B cell (primary cell): ENCODE measurements around the gene HOXD12. TPM values are rescaled to one million over a fixed set of nuclear protein-coding genes. Genes with fewer than 3 reads are reported as not detected.

ENCODE experiments used
- ATAC-seq: fragments of 200-7000 bp; cut with Tn5 transposase; one replicate; pipeline ENCODE4 v1.10.0; 2021; ENCODE audit warnings: low read depth, mild to moderate bottlenecking, moderate number of reproducible peaks, moderate library complexity
- CTCF ChIA-PET: fragments of 350-600 bp; sonication (Branson Sonifier 250); formaldehyde crosslinking; loops from one replicate; lab custom pipeline; 2021; ENCODE audit warnings: antibody characterized with exemption, inconsistent platforms; lab: Charles Lee
- POLR2A ChIA-PET: fragments of 350-600 bp; sonication (Branson Sonifier 250); formaldehyde crosslinking; loops from one replicate; lab custom pipeline; 2021; ENCODE audit warnings: antibody characterized with exemption; lab: Charles Lee
- DNase-seq: peaks from one replicate; pipeline ENCODE4 v3.0.0; 2013
- H2AFZ ChIP-seq: 2 replicates; pipeline ENCODE4 v1.6.1; 2012; ENCODE audit warnings: mild to moderate bottlenecking, low read depth, low read length; ENCODE audit not compliant: insufficient read depth, poor library complexity, severe bottlenecking
- H3K27ac ChIP-seq, 2 donors: 1 replicate in 1 of 2; 2 replicates in 1 of 2; pipeline ENCODE4 v1.5.1; 2012 to 2013; ENCODE audit warnings: low read length in 2 of 2, mild to moderate bottlenecking in 2 of 2, moderate library complexity in 1 of 2
- H3K27me3 ChIP-seq, 4 experiments: fragments of 200-600 bp in 1 of 4; sonication (generic) in 1 of 4; replicated peaks in 1 of 4; 1 replicate in 2 of 4; 2 replicates in 2 of 4; pipeline versions ENCODE4 v1.6.1 to v1.7.0; 2013 to 2016; ENCODE audit warnings: low read length in 3 of 4, mild to moderate bottlenecking in 2 of 4, mixed read lengths in 1 of 4, moderate library complexity in 1 of 4; ENCODE audit not compliant: insufficient read depth in 4 of 4, control insufficient read depth in 3 of 4; ENCODE audit errors: control extremely low read depth in 1 of 4
- H3K36me3 ChIP-seq, 2 experiments: replicated peaks in 1 of 2; 1 replicate in 1 of 2; 2 replicates in 1 of 2; pipeline versions ENCODE4 v1.6.1 to v1.7.1; 2013; ENCODE audit warnings: low read length in 1 of 2; ENCODE audit not compliant: insufficient read depth in 2 of 2, control insufficient read depth in 1 of 2; ENCODE audit errors: control extremely low read depth in 1 of 2, extremely low read depth in 1 of 2
- H3K4me1 ChIP-seq, 2 donors: fragments of 200-600 bp in 1 of 2; sonication (generic) in 1 of 2; 1 replicate in 1 of 2; 2 replicates in 1 of 2; pipeline versions ENCODE4 v1.5.1 to v1.6.1; 2013 to 2017; ENCODE audit warnings: low read length in 2 of 2; ENCODE audit not compliant: control insufficient read depth in 2 of 2, insufficient read depth in 2 of 2
- H3K4me2 ChIP-seq: replicated peaks from 2 replicates; pipeline ENCODE3; 2012; ENCODE audit warnings: mild to moderate bottlenecking, low read depth, low read length; ENCODE audit not compliant: poor library complexity, severe bottlenecking
- H3K4me3 ChIP-seq, 5 experiments: fragments of 200-600 bp in 1 of 5; sonication (generic) in 1 of 5; 1 replicate in 3 of 5; 2 replicates in 2 of 5; pipeline versions ENCODE4 v1.5.1 to v1.7.0; 2011 to 2016; ENCODE audit warnings: low read length in 4 of 5, mild to moderate bottlenecking in 4 of 5, low read depth in 2 of 5, control low read depth in 1 of 5, moderate library complexity in 1 of 5; ENCODE audit not compliant: insufficient read depth in 1 of 5; ENCODE audit errors: control extremely low read depth in 1 of 5, extremely low read depth in 1 of 5
- H3K79me2 ChIP-seq: fragments of 200-600 bp; sonication (generic); one replicate; pipeline ENCODE4 v1.6.0; 2016; ENCODE audit warnings: low read length; ENCODE audit not compliant: control insufficient read depth, insufficient read depth
- H3K9ac ChIP-seq: fragments of 200-600 bp; sonication (generic); 2 replicates; pipeline ENCODE4 v1.6.1; 2017; ENCODE audit warnings: mild to moderate bottlenecking, low read length, moderate library complexity
- H3K9me3 ChIP-seq, 3 donors: one replicate each; pipeline versions ENCODE4 v1.6.1 to v1.7.1; 2013; ENCODE audit warnings: low read length in 2 of 3; ENCODE audit not compliant: control insufficient read depth in 2 of 3, insufficient read depth in 1 of 3; ENCODE audit errors: control extremely low read depth in 1 of 3
- H4K20me1 ChIP-seq: 2 replicates; pipeline ENCODE4 v1.6.0; 2012; ENCODE audit warnings: mild to moderate bottlenecking, low read length; ENCODE audit not compliant: insufficient read depth, control insufficient read depth, poor library complexity, severe bottlenecking
- H3K27ac Mint-ChIP-seq: one replicate; pipeline ENCODE4 v1.8.0; 2021; ENCODE audit warnings: mixed read lengths
- H3K27me3 Mint-ChIP-seq: one replicate; pipeline ENCODE4 v1.8.0; 2021; ENCODE audit warnings: mixed read lengths
- H3K4me1 Mint-ChIP-seq: one replicate; pipeline ENCODE4 v1.8.0; 2021; ENCODE audit warnings: mixed read lengths
- H3K4me3 Mint-ChIP-seq: one replicate; pipeline ENCODE4 v1.8.0; 2021; ENCODE audit warnings: mixed read lengths
- H3K9me3 Mint-ChIP-seq: one replicate; pipeline ENCODE4 v1.8.0; 2022; ENCODE audit warnings: mixed read lengths; ENCODE audit not compliant: insufficient read depth
- CTCF ChIP-seq: fragments of 200-600 bp; IDR thresholded peaks from one replicate; pipeline ENCODE4 v1.8.0; 2022; ENCODE audit warnings: antibody characterized with exemption, mild to moderate bottlenecking
- EZH2 ChIP-seq: IDR thresholded peaks from 2 replicates; pipeline ENCODE4 v1.6.1; 2012; ENCODE audit warnings: borderline replicate concordance, low read depth, mild to moderate bottlenecking, moderate library complexity, low read length; ENCODE audit not compliant: insufficient read depth, poor library complexity, severe bottlenecking
- WGBS: methylation state at CpG from one replicate; pipeline ENCODE4 v1.1.5; 2013; ENCODE audit warnings: missing lambda C conversion rate; ENCODE audit not compliant: insufficient coverage; 5-methylcytosine and 5-hydroxymethylcytosine counted together
- intact Hi-C: fragments of 100-400 bp; cut with micrococcal nuclease; formaldehyde crosslinking; loops from one replicate; pipeline ENCODE4 v1.10.0; 2022
- polyA plus RNA-seq: library from polyadenylated mRNA; depleted of rRNA; stranded (reverse); fragments of >200 nt; gene quantifications from 2 replicates; pipeline ENCODE4 v1.2.3, GENCODE V29; 2012
- total RNA-seq, 2 donors: library from RNA; stranded (reverse); fragments of 120-200 nt in 1 of 2; gene quantifications; 1 replicate in 1 of 2; 2 replicates in 1 of 2; pipeline versions ENCODE4 v1.2.3 to v1.2.4, GENCODE V29; 2013 to 2022

The HOXD12 gene
- total and polyA plus RNA-seq, 2 donors (not counting 1 experiment from before 2014, with no cell fraction given) = not detected

- H3K4me1 ChIP-seq = peaks cover 18 to 35% of the 10 kb centered on the region in 2 donors
- H3K4me1 Mint-ChIP-seq = peaks cover 15% of the 10 kb centered on the region
- ChIA-PET POLR2A (no interaction called here), CTCF (interaction anchor here (0.6 to 4.7 kb wide), 3 partner anchors 34 to 1049 kb away, joined by 3 to 72 read pairs (median 5); no protein-coding TSS in a partner anchor)
- 16% methylated on average over 30 of the region's 30 CpGs for WGBS
- H3K27me3 Mint-ChIP-seq = peaks cover 84% of the 10 kb centered on the region
- no peak overlapping the region for H3K27ac ChIP-seq
- H3K27ac Mint-ChIP-seq = no peak overlapping the region
- H3K36me3 ChIP-seq = no peaks in the 10 kb centered on the region
- H2AFZ ChIP-seq = no peak overlapping the region
- no peak overlapping the region for H3K9ac ChIP-seq
- intact Hi-C loops = loop anchor here (10.0 kb wide), 1 partner anchor 1764 kb away; the partner anchor contains the start of gene SP9
- ATAC-seq (no peak), DNase-seq (peak; percentile 31)
- no peak for TF ChIP-seq CTCF
- TF ChIP-seq EZH2 = no peak
- H3K4me3 ChIP-seq = no peak overlapping the region
- no peak overlapping the region for H3K4me2 ChIP-seq
- no peaks in the 10 kb centered on the region for H4K20me1 ChIP-seq
- peaks cover 0 to 42% (median 0%) of the 10 kb centered on the region in 3 donors for H3K9me3 ChIP-seq
- H3K27me3 ChIP-seq = peaks cover 0 to 96% (median 74%) of the 10 kb centered on the region in 4 experiments
- H3K4me3 Mint-ChIP-seq = no peak overlapping the region
- H3K79me2 ChIP-seq = no peaks in the 10 kb centered on the region
- no peaks in the 10 kb centered on the region for H3K9me3 Mint-ChIP-seq
These were observed 352 bp upstream of the HOXD12 start for GRCh38 chr2:176099159-176099727.

DNA sequence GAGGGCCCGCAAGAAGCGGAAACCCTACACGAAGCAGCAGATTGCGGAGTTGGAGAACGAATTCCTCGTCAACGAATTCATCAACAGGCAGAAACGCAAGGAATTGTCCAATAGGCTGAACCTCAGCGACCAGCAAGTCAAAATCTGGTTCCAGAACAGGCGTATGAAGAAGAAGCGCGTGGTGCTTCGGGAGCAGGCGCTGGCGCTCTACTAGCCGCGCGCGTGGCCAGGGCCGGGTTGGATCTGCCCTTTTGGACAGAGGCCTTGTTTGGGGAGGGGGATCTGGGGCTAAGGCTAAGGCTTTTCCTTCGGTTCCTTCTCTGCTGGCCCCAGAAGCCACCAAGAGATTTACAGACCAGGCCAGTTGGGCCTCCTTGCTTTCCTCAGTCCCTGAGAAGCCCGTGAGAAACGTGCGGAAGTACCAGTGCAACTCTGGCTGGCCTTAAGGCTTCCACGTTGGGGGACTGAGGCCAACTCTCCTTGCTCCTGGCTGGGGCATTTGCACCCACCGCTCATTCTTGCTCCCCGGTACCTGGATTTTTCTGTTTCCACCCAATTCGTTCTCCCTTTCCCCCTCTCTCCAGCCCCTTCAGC lies 1.0 kb downstream of the HOXD12 start:
- Histone ChIP-seq H2AFZ (no peak overlapping the region), H3K4me1 (peaks cover 18 to 46% of the 10 kb centered on the region in 2 donors), H4K20me1 (no peaks in the 10 kb centered on the region), H3K4me2 (no peak overlapping the region), H3K9me3 (peaks cover 0 to 56% (median 0%) of the 10 kb centered on the region in 3 donors), H3K9ac (no peak overlapping the region), H3K27ac (no peak overlapping the region), H3K79me2 (no peaks in the 10 kb centered on the region), H3K4me3 (no peak overlapping the region), H3K27me3 (peaks cover 0 to 98% (median 67%) of the 10 kb centered on the region in 4 experiments), H3K36me3 (no peaks in the 10 kb centered on the region)
- Mint-ChIP-seq H3K9me3 (no peaks in the 10 kb centered on the region), H3K27me3 (peaks cover 83% of the 10 kb centered on the region), H3K27ac (no peak overlapping the region), H3K4me1 (peaks cover 15% of the 10 kb centered on the region), H3K4me3 (no peak overlapping the region)
- ATAC-seq (no peak), DNase-seq (peak; percentile 14)
- CTCF ChIA-PET = interaction anchor here (1.6 kb wide), 1 partner anchor 551 kb away, joined by 4 read pairs; no protein-coding TSS in a partner anchor
- intact Hi-C loops = no loop called here
- TF ChIP-seq EZH2 (no peak), CTCF (no peak)
- WGBS = 14% methylated on average over 25 of the region's 28 CpGs
- POLR2A ChIA-PET = no interaction called here
